WTC11 (cell line): Measurements from ENCODE around the gene TUBB1.

Experiments
- CTCF ChIP-seq: fragments of 200-600 bp; IDR thresholded peaks from 2 replicates; pipeline ENCODE4 v1.8.0; 2022; ENCODE audit warnings: antibody characterized with exemption
- E2F1 ChIP-seq: sonication (generic); formaldehyde crosslinking; IDR thresholded peaks from 2 replicates; pipeline ENCODE4 v1.8.0; 2022; ENCODE audit warnings: mild to moderate bottlenecking, missing genetic modification reagents
- MAX ChIP-seq: sonication (generic); formaldehyde crosslinking; IDR thresholded peaks from 2 replicates; pipeline ENCODE4 v1.8.0; 2022; ENCODE audit warnings: mild to moderate bottlenecking, missing genetic modification reagents
- NR1H2 ChIP-seq: sonication (generic); formaldehyde crosslinking; IDR thresholded peaks from 2 replicates; pipeline ENCODE4 v1.9.0; 2021; ENCODE audit warnings: mild to moderate bottlenecking, moderate library complexity, missing genetic modification reagents
- NR3C1 ChIP-seq: sonication (generic); formaldehyde crosslinking; conservative IDR thresholded peaks from 2 replicates; pipeline ENCODE4 v1.8.1; 2023; ENCODE audit warnings: low read depth, mild to moderate bottlenecking, missing genetic modification reagents
- RELA ChIP-seq: sonication (generic); formaldehyde crosslinking; IDR thresholded peaks from 2 replicates; pipeline ENCODE4 v1.8.1; 2022; ENCODE audit warnings: missing genetic modification reagents, mild to moderate bottlenecking, borderline replicate concordance
- TEAD1 ChIP-seq: sonication (generic); formaldehyde crosslinking; IDR thresholded peaks from 2 replicates; pipeline ENCODE4 v1.8.0; 2022; ENCODE audit warnings: mild to moderate bottlenecking, missing genetic modification reagents
- ZBTB43 ChIP-seq: sonication (generic); formaldehyde crosslinking; IDR thresholded peaks from 2 replicates; pipeline ENCODE4 v1.8.1; 2023; ENCODE audit warnings: mild to moderate bottlenecking, missing genetic modification reagents
- ZMAT4 ChIP-seq: fragments of 250-450 bp; sonication (Bioruptor Pico); IDR thresholded peaks from 2 replicates; pipeline ENCODE4 v1.9.0; 2021; ENCODE audit warnings: mild to moderate bottlenecking
- ZNF219 ChIP-seq: sonication (generic); formaldehyde crosslinking; IDR thresholded peaks from 2 replicates; pipeline ENCODE4 v1.8.0; 2023; ENCODE audit warnings: missing genetic modification reagents, mild to moderate bottlenecking, borderline replicate concordance

GRCh38 chr20:59008715-59009336 lies 10.4 kb upstream of the TUBB1 start:
- TF ChIP-seq E2F1 (CRISPR knock-in tag): no peak
- no peak for TF ChIP-seq TEAD1 (CRISPR knock-in tag)
- TF ChIP-seq MAX (CRISPR knock-in tag): no peak
- TF ChIP-seq ZNF219: no peak
- TF ChIP-seq CTCF: no peak
- no peak for TF ChIP-seq NR1H2 (CRISPR knock-in tag)
- TF ChIP-seq ZMAT4 (CRISPR knock-in tag): no peak
- TF ChIP-seq ZBTB43: no peak
- TF ChIP-seq RELA (CRISPR knock-in tag): no peak
- TF ChIP-seq NR3C1 (CRISPR knock-in tag): no peak
